ENCODE measurements around the gene IL17RE. TPM values are rescaled to one million over a fixed set of nuclear protein-coding genes. Genes with fewer than 3 reads are reported as not detected.
A peak's percentile ranks its signal among the peaks of the same experiment; 100 is the strongest.

The IL17RE gene
- total and polyA plus RNA-seq, 2 of the 13 experiments (the other 11 are each of a cell fraction or from before 2014, with no cell fraction given) = 14.5 to 24.1 TPM

DNA sequence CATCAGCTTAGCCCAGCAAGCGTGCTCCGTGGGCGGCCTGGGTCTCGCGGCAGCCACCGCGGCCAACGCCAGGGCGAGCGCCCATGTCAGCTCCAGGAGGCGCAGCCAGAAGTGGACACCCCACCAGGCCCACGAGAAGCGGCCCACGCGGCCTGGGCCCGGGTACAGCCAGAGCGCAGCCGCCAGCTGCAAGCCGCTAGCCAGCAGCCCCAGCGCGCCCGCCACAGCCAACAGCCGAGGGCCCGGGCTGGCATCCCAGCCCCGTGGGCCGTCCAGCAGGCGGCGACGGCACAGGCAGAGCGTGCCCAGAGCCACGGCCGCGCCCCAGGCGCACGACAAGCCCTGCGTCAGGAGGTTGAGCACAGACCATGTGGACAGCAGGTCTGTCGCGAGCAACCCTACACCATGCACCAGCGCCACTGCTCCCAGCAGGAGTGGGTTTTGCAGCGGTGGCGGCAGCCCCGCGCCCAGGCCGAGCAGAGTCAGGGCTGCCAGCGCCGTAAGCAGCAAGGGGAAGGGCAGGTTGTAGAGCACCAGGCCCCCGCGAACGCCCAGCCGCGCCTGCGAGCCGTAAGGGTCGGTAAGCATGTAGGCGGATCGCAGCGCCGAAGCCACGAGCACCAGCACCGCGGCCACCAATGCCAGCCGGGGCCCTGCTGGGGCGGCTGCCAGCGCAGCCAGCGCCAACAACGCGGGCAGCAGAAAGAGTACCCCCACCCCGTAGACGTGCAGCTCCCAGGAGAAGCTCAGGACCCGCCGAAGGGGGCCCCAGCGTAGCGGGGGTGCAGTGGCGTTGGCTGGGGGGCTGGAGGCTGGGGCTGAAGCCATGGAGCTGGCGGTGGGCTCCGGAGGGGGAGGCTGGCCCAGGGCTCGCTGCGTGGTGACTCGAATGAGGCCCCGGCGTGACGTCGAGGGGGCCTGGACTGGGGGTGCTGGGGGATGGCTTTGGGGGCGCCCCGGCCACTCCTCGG, 44.7 kb downstream of the IL17RE start:
- H3K9ac ChIP-seq (ENCODE audit: insufficient read depth, low read depth, low read length) = peak overlapping the region; percentile 83
- CTCF ChIA-PET (ENCODE audit: low intra/inter-chr PET ratio, low total read pairs) = interaction anchor here (1.3 to 2.5 kb wide), 4 partner anchors 14 to 85 kb away, joined by 3 to 14 read pairs (median 6); partner anchors contain the start of genes CRELD1 and FANCD2
- TF ChIP-seq FOSL2 (CRISPR knock-in tag; IDR thresholded peaks at IDR 0.05) (no peak; the same call in 1 of the 2 replicates), ZNF781 (CRISPR knock-in tag; IDR thresholded peaks at IDR 0.05; ENCODE audit: borderline replicate concordance, not compliant biosample characterization) (peak; percentile 56), PHF21A (CRISPR knock-in tag; IDR thresholded peaks at IDR 0.05) (no peak; the same call in 1 of the 2 replicates), ZNF674 (CRISPR knock-in tag; IDR thresholded peaks at IDR 0.05; ENCODE audit: low read depth) (no peak), ZKSCAN1 (IDR thresholded peaks at IDR 0.05; ENCODE audit: low read length) (no peak), IRX3 (CRISPR knock-in tag; IDR thresholded peaks at IDR 0.05; ENCODE audit: borderline replicate concordance, low read depth) (peak; percentile 77; the same call in 1 of the 2 replicates), JUND (CRISPR knock-in tag; IDR thresholded peaks at IDR 0.05) (peak; percentile 65; the same call in 1 of the 2 replicates), ZNF564 (CRISPR knock-in tag; IDR thresholded peaks at IDR 0.05) (peak; percentile 77; the same call in 1 of the 2 replicates), AGO2 (optimal IDR thresholded peaks at IDR 0.05; ENCODE audit: low read depth, low read length) (peak; percentile 54), ZNF562 (CRISPR knock-in tag; IDR thresholded peaks at IDR 0.05; ENCODE audit: borderline replicate concordance) (no peak), ZNF296 (CRISPR knock-in tag; conservative IDR thresholded peaks at IDR 0.05) (no peak)
- TF ChIP-seq, protein P1, sequence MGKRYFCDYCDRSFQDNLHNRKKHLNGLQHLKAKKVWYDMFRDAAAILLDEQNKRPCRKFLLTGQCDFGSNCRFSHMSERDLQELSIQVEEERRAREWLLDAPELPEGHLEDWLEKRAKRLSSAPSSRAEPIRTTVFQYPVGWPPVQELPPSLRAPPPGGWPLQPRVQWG (CRISPR knock-in tag; IDR thresholded peaks at IDR 0.05; ENCODE audit: borderline replicate concordance, low read depth) = no peak
- TF ChIP-seq, protein P2, sequence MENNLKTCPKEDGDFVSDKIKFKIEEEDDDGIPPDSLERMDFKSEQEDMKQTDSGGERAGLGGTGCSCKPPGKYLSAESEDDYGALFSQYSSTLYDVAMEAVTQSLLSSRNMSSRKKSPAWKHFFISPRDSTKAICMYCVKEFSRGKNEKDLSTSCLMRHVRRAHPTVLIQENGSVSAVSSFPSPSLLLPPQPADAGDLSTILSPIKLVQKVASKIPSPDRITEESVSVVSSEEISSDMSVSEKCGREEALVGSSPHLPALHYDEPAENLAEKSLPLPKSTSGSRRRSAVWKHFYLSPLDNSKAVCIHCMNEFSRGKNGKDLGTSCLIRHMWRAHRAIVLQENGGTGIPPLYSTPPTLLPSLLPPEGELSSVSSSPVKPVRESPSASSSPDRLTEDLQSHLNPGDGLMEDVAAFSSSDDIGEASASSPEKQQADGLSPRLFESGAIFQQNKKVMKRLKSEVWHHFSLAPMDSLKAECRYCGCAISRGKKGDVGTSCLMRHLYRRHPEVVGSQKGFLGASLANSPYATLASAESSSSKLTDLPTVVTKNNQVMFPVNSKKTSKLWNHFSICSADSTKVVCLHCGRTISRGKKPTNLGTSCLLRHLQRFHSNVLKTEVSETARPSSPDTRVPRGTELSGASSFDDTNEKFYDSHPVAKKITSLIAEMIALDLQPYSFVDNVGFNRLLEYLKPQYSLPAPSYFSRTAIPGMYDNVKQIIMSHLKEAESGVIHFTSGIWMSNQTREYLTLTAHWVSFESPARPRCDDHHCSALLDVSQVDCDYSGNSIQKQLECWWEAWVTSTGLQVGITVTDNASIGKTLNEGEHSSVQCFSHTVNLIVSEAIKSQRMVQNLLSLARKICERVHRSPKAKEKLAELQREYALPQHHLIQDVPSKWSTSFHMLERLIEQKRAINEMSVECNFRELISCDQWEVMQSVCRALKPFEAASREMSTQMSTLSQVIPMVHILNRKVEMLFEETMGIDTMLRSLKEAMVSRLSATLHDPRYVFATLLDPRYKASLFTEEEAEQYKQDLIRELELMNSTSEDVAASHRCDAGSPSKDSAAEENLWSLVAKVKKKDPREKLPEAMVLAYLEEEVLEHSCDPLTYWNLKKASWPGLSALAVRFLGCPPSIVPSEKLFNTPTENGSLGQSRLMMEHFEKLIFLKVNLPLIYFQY (CRISPR knock-in tag; IDR thresholded peaks at IDR 0.05; ENCODE audit: borderline replicate concordance) = no peak
- TF ChIP-seq, protein P3, sequence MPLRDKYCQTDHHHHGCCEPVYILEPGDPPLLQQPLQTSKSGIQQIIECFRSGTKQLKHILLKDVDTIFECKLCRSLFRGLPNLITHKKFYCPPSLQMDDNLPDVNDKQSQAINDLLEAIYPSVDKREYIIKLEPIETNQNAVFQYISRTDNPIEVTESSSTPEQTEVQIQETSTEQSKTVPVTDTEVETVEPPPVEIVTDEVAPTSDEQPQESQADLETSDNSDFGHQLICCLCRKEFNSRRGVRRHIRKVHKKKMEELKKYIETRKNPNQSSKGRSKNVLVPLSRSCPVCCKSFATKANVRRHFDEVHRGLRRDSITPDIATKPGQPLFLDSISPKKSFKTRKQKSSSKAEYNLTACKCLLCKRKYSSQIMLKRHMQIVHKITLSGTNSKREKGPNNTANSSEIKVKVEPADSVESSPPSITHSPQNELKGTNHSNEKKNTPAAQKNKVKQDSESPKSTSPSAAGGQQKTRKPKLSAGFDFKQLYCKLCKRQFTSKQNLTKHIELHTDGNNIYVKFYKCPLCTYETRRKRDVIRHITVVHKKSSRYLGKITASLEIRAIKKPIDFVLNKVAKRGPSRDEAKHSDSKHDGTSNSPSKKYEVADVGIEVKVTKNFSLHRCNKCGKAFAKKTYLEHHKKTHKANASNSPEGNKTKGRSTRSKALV (CRISPR knock-in tag; IDR thresholded peaks at IDR 0.05) = peak; percentile 99
- TF ChIP-seq, protein P4, sequence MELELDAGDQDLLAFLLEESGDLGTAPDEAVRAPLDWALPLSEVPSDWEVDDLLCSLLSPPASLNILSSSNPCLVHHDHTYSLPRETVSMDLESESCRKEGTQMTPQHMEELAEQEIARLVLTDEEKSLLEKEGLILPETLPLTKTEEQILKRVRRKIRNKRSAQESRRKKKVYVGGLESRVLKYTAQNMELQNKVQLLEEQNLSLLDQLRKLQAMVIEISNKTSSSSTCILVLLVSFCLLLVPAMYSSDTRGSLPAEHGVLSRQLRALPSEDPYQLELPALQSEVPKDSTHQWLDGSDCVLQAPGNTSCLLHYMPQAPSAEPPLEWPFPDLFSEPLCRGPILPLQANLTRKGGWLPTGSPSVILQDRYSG (CRISPR knock-in tag; IDR thresholded peaks at IDR 0.05) = peak; percentile 85

More for the DNA sequence above, 44.7 kb downstream of the IL17RE start:
- FAIRE-seq (peak; percentile 63), ATAC-seq (peak; percentile 91), DNase-seq (ENCODE audit: low spot score) (peak; percentile 76)
- WGBS (ENCODE audit: low lambda C conversion rate) = 7% methylated on average over 26 of the region's 86 CpGs
- H3K9me3 ChIP-seq (ENCODE audit: low read length) = no peaks in the 10 kb centered on the region
- POLR2A ChIA-PET = interaction anchor here (0.8 to 2.6 kb wide), 29 partner anchors 8 to 302 kb away, joined by 3 to 124 read pairs (median 6); partner anchors contain the start of genes ARPC4, CAMK1, CRELD1 and EMC3
- H3K4me1 ChIP-seq (ENCODE audit: insufficient read depth, low read length) = peaks cover 27% of the 10 kb centered on the region
- peak overlapping the region; percentile 51 to 85 (median 77) for H3K4me3 ChIP-seq (replicated peaks in 1 of 3; ENCODE audit: insufficient read depth in 1 of 3, low read depth in 2 of 3, low read length in 3 of 3)
- H2AFZ ChIP-seq (ENCODE audit: low read length) = no peak overlapping the region
- H3K27ac ChIP-seq (ENCODE audit: extremely low read length, insufficient read depth, low read length) = peak overlapping the region; percentile 70
- H3K79me2 ChIP-seq (ENCODE audit: insufficient read depth, low read length) = peaks cover 3% of the 10 kb centered on the region
- H3K27me3 ChIP-seq (ENCODE audit: control insufficient read depth in 1 of 2, insufficient read depth in 2 of 2, low read length in 2 of 2) = no peaks in the 10 kb centered on the region
- in situ Hi-C loops (cut with HindIII; ENCODE audit: extremely low pct_ligation_motif_present, low pct_unique_long_range_greater_than_20kb) (no loop called here), intact Hi-C loops (cut with micrococcal nuclease; ENCODE audit: unreplicated experiment) (loop anchor here (1.0 to 10.0 kb wide), 4 partner anchors 15 to 85 kb away; partner anchors contain the start of genes CRELD1 and IL17RE)
- H3K36me3 ChIP-seq (replicated peaks in 1 of 2; ENCODE audit: control insufficient read depth in 1 of 2, insufficient read depth in 2 of 2, low read length in 2 of 2) = peaks cover 2 to 5% of the 10 kb centered on the region in 2 experiments; a peak in 3 of 5 replicates
- no peaks in the 10 kb centered on the region for H4K20me1 ChIP-seq (ENCODE audit: insufficient read depth, low read length)
- H3K4me2 ChIP-seq (ENCODE audit: low read depth, low read length) = peak overlapping the region; percentile 95
- BruUV-seq (replicated peaks) = no TSS peak

All from HepG2 (cell line).